Neural cell (in vitro differentiated cells): Measurements from ENCODE around the gene F8A2. TPM values are rescaled to one million over a fixed set of nuclear protein-coding genes. Genes with fewer than 3 reads are reported as not detected.
"Not testable (repeated sequence)": the region's sequence is repeated elsewhere in the genome, so short reads cannot be mapped to it uniquely, and the experiment has no call there.

Source experiments
- H2AFZ ChIP-seq: fragments of 200-600, 300-800 bp; sonication (generic), shearing (Covaris generic); 2 replicates; pipeline ENCODE4 v1.6.0; 2014; ENCODE audit warnings: low read depth, mild to moderate bottlenecking, antibody characterized with exemption, low read length, moderate library complexity
- H3F3A ChIP-seq: fragments of 200-600 bp; shearing (Covaris generic); 2 replicates; pipeline ENCODE4 v1.6.1; 2016; ENCODE audit warnings: mild to moderate bottlenecking, moderate library complexity, mixed read lengths, antibody characterized with exemption, low read length; ENCODE audit not compliant: insufficient read depth, poor library complexity, severe bottlenecking
- H3K27ac ChIP-seq: fragments of 200-600, 300-800 bp; sonication (generic), shearing (Covaris generic); 2 replicates; pipeline ENCODE4 v1.5.1; 2014; ENCODE audit warnings: mild to moderate bottlenecking, low read length, moderate library complexity
- H3K27me3 ChIP-seq: fragments of 300-800, 200-600 bp; sonication (generic), shearing (Covaris generic); 2 replicates; pipeline ENCODE4 v1.6.0; 2014; ENCODE audit warnings: mild to moderate bottlenecking, low read depth, low read length, moderate library complexity; ENCODE audit not compliant: insufficient read depth
- H3K36me3 ChIP-seq: fragments of 300-800, 200-600 bp; sonication (generic), shearing (Covaris generic); 2 replicates; pipeline ENCODE4 v1.5.1; 2014; ENCODE audit warnings: mild to moderate bottlenecking, antibody characterized with exemption, low read length, moderate library complexity; ENCODE audit not compliant: insufficient read depth
- H3K4me2 ChIP-seq: fragments of 300-800, 200-600 bp; sonication (generic), shearing (Covaris generic); 2 replicates; pipeline ENCODE4 v1.6.0; 2014; ENCODE audit warnings: mild to moderate bottlenecking, low read length
- H3K4me3 ChIP-seq: fragments of 300-800, 200-600 bp; sonication (generic), shearing (Covaris generic); 2 replicates; pipeline ENCODE4 v1.5.1; 2014; ENCODE audit warnings: mild to moderate bottlenecking, low read length, moderate library complexity
- H3K79me2 ChIP-seq: fragments of 200-600 bp; shearing (Covaris generic); replicated peaks from 2 replicates; pipeline ENCODE4 v1.6.0; 2014; ENCODE audit warnings: mild to moderate bottlenecking, low read length, moderate library complexity; ENCODE audit not compliant: insufficient read depth
- H3K9ac ChIP-seq: fragments of 300-800, 200-600 bp; sonication (generic), shearing (Covaris generic); 2 replicates; pipeline ENCODE4 v1.6.1; 2016; ENCODE audit warnings: mild to moderate bottlenecking, low read length, mixed read lengths
- H3K9me2 ChIP-seq: fragments of 200-600 bp; shearing (Covaris generic); 2 replicates; pipeline ENCODE4 v1.6.1; 2016; ENCODE audit warnings: mild to moderate bottlenecking, low read length, mixed read lengths; ENCODE audit not compliant: insufficient read depth
- H3K9me3 ChIP-seq: fragments of 200-600, 300-800 bp; sonication (generic), shearing (Covaris generic); 2 replicates; pipeline ENCODE4 v1.6.1; 2016; ENCODE audit warnings: mild to moderate bottlenecking, mixed run types, low read length, moderate library complexity, mixed read lengths
- H4K20me1 ChIP-seq: fragments of 200-600 bp; shearing (Covaris generic); 2 replicates; pipeline ENCODE4 v1.6.1; 2016; ENCODE audit warnings: mild to moderate bottlenecking, mixed run types; ENCODE audit not compliant: insufficient read depth
- CTCF ChIP-seq: fragments of 450-650 bp; IDR thresholded peaks from 2 replicates; pipeline ENCODE4 v1.5.1; 2014; ENCODE audit warnings: antibody characterized with exemption, mild to moderate bottlenecking, moderate library complexity; ENCODE audit not compliant: poor library complexity, severe bottlenecking
- EP300 ChIP-seq: fragments of 450-650 bp; conservative IDR thresholded peaks from 2 replicates; pipeline ENCODE4 v1.6.1; 2014; ENCODE audit warnings: antibody characterized with exemption, mild to moderate bottlenecking, moderate library complexity; ENCODE audit not compliant: poor library complexity, severe bottlenecking
- EZH2 ChIP-seq: fragments of 200-600, 300-800 bp; shearing (Covaris generic), sonication (generic); IDR thresholded peaks from 2 replicates; pipeline ENCODE4 v1.6.1; 2014; ENCODE audit warnings: antibody characterized with exemption, low read length, borderline replicate concordance, mild to moderate bottlenecking; ENCODE audit not compliant: insufficient read depth, poor library complexity, severe bottlenecking
- MXI1 ChIP-seq: fragments of 450-650 bp; conservative IDR thresholded peaks from 2 replicates; pipeline ENCODE4 v1.6.1; 2014; ENCODE audit warnings: antibody characterized with exemption, mild to moderate bottlenecking; ENCODE audit not compliant: poor library complexity, severe bottlenecking
- POLR2AphosphoS5 ChIP-seq: IDR thresholded peaks from 2 replicates; pipeline ENCODE4 v1.6.1; 2012
- RAD21 ChIP-seq: fragments of 450-650 bp; conservative IDR thresholded peaks from 2 replicates; pipeline ENCODE4 v1.6.1; 2014; ENCODE audit warnings: antibody characterized with exemption, mild to moderate bottlenecking, moderate library complexity
- REST ChIP-seq: IDR thresholded peaks from 2 replicates; pipeline ENCODE4 v1.6.1; 2012; ENCODE audit warnings: borderline replicate concordance
- SMC3 ChIP-seq: fragments of 450-650 bp; conservative IDR thresholded peaks from 2 replicates; pipeline ENCODE4 v1.6.1; 2014; ENCODE audit warnings: antibody characterized with exemption, mild to moderate bottlenecking, moderate library complexity; ENCODE audit not compliant: poor library complexity
- TAF1 ChIP-seq: IDR thresholded peaks from 2 replicates; pipeline ENCODE4 v1.6.1; 2012; ENCODE audit warnings: low read depth
- polyA minus RNA-seq: library from RNA; depleted of rRNA, polyadenylated mRNA; stranded (reverse); fragments of >200 nt; gene quantifications from 2 replicates; pipeline ENCODE4 v1.2.3, GENCODE V29; 2014
- polyA plus RNA-seq: library from polyadenylated mRNA; depleted of rRNA; stranded (reverse); fragments of >200 nt; gene quantifications from 2 replicates; pipeline ENCODE4 v1.2.3, GENCODE V29; 2014

Gene F8A2
- polyA plus RNA-seq = not detected in 2 replicates
- not detected in 2 replicates for polyA minus RNA-seq

- H4K20me1 ChIP-seq, H3K9ac ChIP-seq: not testable (repeated sequence)
These were observed at the start of gene F8A2 for GRCh38 chrX:155381843-155382528. F8A2 (plus strand) TSS chrX:155382095; CDS start chrX:155382115, 20 bp downstream.

GRCh38 chrX:155333544-155334100 lies 48.3 kb upstream of the F8A2 start:
- H3K27ac ChIP-seq = no peak overlapping the region
- H3K79me2 ChIP-seq = no peaks in the 10 kb centered on the region
- no peaks in the 10 kb centered on the region for H3K9me2 ChIP-seq
- TF ChIP-seq TAF1 (no peak), REST (no peak), CTCF (no peak), EP300 (no peak), EZH2 (no peak), MXI1 (no peak), RAD21 (no peak), SMC3 (no peak), POLR2AphosphoS5 (no peak)
- H4K20me1 ChIP-seq = no peaks in the 10 kb centered on the region
- no peak overlapping the region for H3K4me3 ChIP-seq
- no peak overlapping the region for H3K4me2 ChIP-seq
- no peak overlapping the region for H2AFZ ChIP-seq
- H3K36me3 ChIP-seq = no peaks in the 10 kb centered on the region
- H3K9ac ChIP-seq = no peak overlapping the region
- no peaks in the 10 kb centered on the region for H3K27me3 ChIP-seq
- no peaks in the 10 kb centered on the region for H3K9me3 ChIP-seq
- no peaks in the 10 kb centered on the region for H3F3A ChIP-seq

More at GRCh38 chrX:155381843-155382528, at the start of gene F8A2:
- not testable (repeated sequence) for H3K27ac ChIP-seq, H3K79me2 ChIP-seq, H3K27me3 ChIP-seq, H3K9me3 ChIP-seq, H2AFZ ChIP-seq, H3K36me3 ChIP-seq, H3F3A ChIP-seq, H3K9me2 ChIP-seq, H3K4me2 ChIP-seq, H3K4me3 ChIP-seq
